Calu3 (cell line): Measurements from ENCODE around the gene PUS1. TPM values are rescaled to one million over a fixed set of nuclear protein-coding genes. Genes with fewer than 3 reads are reported as not detected.
"Not testable (repeated sequence)": the region's sequence is repeated elsewhere in the genome, so short reads cannot be mapped to it uniquely, and the experiment has no call there.

Experiments
- BruUV-seq: library from RNA; stranded (reverse); fragments of 400-500 nt; replicated peaks from 2 replicates; lab custom pipeline; 2021; lab: Mats Ljungman, UMichigan
- CTCF ChIA-PET: fragments of 300-600 bp; sonication (Branson Sonifier 250); formaldehyde crosslinking; loops from one replicate; lab custom pipeline; 2022; ENCODE audit warnings: antibody characterized with exemption; lab: Charles Lee
- DNase-seq: peaks from one replicate; pipeline ENCODE4 v3.0.0; 2022
- H3K27ac Mint-ChIP-seq: one replicate; pipeline ENCODE4 v1.8.0; 2022; ENCODE audit warnings: mixed read lengths; ENCODE audit not compliant: unreplicated experiment
- H3K27me3 Mint-ChIP-seq: one replicate; pipeline ENCODE4 v1.8.0; 2022; ENCODE audit warnings: mixed read lengths; ENCODE audit not compliant: unreplicated experiment
- H3K36me3 Mint-ChIP-seq: one replicate; pipeline ENCODE4 v1.8.0; 2022; ENCODE audit warnings: mild to moderate bottlenecking, moderate library complexity, mixed read lengths; ENCODE audit not compliant: insufficient read depth, unreplicated experiment
- H3K4me1 Mint-ChIP-seq: one replicate; pipeline ENCODE4 v1.8.0; 2022; ENCODE audit warnings: mild to moderate bottlenecking, low read depth, mixed read lengths; ENCODE audit not compliant: unreplicated experiment
- H3K4me3 Mint-ChIP-seq: one replicate; pipeline ENCODE4 v1.8.0; 2022; ENCODE audit warnings: mild to moderate bottlenecking, low read depth, moderate library complexity, mixed read lengths; ENCODE audit not compliant: unreplicated experiment
- H3K9me3 Mint-ChIP-seq: one replicate; pipeline ENCODE4 v1.8.0; 2022; ENCODE audit warnings: low read depth, mixed read lengths; ENCODE audit not compliant: unreplicated experiment
- intact Hi-C: fragments of 100-400 bp; cut with micrococcal nuclease; formaldehyde crosslinking; loops from one replicate; pipeline ENCODE4 v1.10.0; 2022; ENCODE audit not compliant: unreplicated experiment
- total RNA-seq: library from RNA; stranded (reverse); gene quantifications from 2 replicates; pipeline ENCODE4 v1.2.3, GENCODE V29; 2022
- TF ChIP-seq, protein P1 (sequence below): fragments of 200-600 bp; IDR thresholded peaks from one replicate; pipeline ENCODE4 v1.8.0; 2022; ENCODE audit warnings: antibody characterized with exemption; ENCODE audit not compliant: unreplicated experiment

The PUS1 gene
- total RNA-seq, 1 experiment from 2014 or later = 81.3 TPM

DNA sequence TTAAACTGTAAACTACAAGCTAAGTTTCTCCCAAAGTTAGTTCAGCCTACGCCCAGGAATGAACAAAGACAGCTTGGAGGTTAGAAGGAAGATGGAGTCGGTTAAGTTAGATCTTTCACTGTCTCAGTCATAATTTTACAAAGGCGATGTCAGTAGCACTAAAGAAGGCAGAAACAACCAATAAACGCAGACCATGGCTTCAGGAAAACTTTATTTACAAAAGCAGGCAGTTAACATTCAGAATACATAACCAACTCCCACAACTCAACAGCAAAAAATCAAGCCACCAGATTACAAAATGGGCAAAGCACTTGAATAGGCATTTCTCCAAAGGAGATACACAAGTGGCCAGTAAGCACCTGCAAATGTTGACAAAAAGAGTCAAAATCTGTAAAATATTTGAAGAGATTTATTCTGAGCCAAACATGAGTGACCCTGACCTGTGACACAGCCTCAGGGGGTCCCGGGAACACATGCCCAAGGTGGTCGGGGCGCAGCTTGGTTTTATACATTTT is 43.5 kb upstream of the PUS1 start:
- DNase-seq = no peak
- no TSS peak for BruUV-seq
- intact Hi-C loops = no loop called here

DNA sequence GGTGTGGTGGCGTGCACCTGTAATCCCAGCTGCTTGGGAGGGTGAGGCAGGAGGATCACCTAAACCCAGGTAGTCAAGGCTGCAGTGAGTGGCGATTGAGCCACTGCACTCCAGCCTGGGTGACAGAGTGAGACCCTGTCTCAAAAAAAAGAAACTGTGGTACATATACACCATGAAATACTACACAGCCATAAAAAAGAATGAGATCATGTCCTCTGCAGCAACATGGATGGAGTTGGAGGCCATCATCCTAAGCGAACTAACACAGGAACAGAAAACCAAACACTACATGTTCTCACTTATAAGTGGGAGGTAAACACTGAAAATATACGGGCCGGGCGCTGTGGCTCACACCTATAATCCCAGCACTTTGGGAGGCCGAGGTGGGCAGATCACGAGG is 37.4 kb upstream of the PUS1 start:
- DNase-seq, BruUV-seq, H3K4me3 Mint-ChIP-seq, intact Hi-C loops, H3K27ac Mint-ChIP-seq, CTCF ChIA-PET, H3K9me3 Mint-ChIP-seq: not testable (repeated sequence)
- peaks cover 25% of the 10 kb centered on the region for H3K27me3 Mint-ChIP-seq
- peaks cover 25% of the 10 kb centered on the region for H3K36me3 Mint-ChIP-seq
- H3K4me1 Mint-ChIP-seq = peaks cover 14% of the 10 kb centered on the region

More for the DNA sequence above, 43.5 kb upstream of the PUS1 start:
- no peaks in the 10 kb centered on the region for H3K9me3 Mint-ChIP-seq
- no peak overlapping the region for H3K4me3 Mint-ChIP-seq
- no peak overlapping the region for H3K27ac Mint-ChIP-seq
- no peaks in the 10 kb centered on the region for H3K36me3 Mint-ChIP-seq
- TF ChIP-seq, protein P1, sequence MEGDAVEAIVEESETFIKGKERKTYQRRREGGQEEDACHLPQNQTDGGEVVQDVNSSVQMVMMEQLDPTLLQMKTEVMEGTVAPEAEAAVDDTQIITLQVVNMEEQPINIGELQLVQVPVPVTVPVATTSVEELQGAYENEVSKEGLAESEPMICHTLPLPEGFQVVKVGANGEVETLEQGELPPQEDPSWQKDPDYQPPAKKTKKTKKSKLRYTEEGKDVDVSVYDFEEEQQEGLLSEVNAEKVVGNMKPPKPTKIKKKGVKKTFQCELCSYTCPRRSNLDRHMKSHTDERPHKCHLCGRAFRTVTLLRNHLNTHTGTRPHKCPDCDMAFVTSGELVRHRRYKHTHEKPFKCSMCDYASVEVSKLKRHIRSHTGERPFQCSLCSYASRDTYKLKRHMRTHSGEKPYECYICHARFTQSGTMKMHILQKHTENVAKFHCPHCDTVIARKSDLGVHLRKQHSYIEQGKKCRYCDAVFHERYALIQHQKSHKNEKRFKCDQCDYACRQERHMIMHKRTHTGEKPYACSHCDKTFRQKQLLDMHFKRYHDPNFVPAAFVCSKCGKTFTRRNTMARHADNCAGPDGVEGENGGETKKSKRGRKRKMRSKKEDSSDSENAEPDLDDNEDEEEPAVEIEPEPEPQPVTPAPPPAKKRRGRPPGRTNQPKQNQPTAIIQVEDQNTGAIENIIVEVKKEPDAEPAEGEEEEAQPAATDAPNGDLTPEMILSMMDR = no peak
- H3K27me3 Mint-ChIP-seq = peaks cover 25% of the 10 kb centered on the region
- CTCF ChIA-PET = no interaction called here
- H3K4me1 Mint-ChIP-seq = peaks cover 11% of the 10 kb centered on the region

DNA sequence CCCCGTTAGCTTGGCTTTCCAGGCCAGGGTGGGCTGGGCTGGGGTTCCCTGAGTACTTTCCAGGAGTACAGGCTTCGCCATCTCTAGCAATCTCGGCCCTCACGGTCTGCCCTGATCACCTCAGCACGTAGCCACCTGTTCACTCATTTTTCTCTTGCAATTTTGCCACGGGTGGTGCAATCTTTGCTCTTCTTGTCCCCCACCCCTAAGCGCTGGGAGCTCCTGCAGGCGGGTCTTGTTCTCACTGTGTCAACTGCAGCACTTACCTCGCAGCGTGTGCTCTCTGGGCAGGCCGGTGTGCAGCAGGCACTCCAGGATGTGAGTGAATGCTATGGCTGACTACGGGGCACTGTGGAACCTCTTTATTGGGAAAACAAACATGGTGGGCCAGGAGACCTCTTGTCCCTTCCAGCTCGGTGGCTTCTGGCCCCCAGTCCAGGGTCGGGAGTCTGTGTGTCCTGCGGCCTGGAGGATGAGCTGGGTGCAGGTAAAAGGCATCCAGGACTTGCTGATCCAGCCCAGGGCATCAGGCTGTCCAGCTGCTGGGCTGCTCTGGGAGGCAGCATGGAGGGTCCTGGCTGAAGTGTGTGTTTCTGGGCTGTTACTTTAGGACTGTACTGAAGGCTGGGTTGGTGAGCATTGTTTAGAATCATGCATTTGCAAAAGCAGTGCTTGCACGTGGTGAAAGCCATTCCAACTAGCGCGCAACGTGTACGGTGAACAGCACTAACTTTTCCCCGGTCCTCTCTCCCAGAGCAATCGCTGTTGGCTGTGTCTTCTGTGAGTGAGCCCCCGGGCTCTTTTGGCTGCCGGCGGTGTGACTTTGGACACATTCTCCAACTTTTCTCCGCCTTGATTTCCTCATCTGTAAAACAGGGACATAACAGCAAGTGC is 36.1 kb upstream of the PUS1 start:
- CTCF ChIA-PET = no interaction called here
- peaks cover 19% of the 10 kb centered on the region for H3K4me1 Mint-ChIP-seq
- no TSS peak for BruUV-seq
- peaks cover 29% of the 10 kb centered on the region for H3K36me3 Mint-ChIP-seq
- H3K27me3 Mint-ChIP-seq = peaks cover 25% of the 10 kb centered on the region
- intact Hi-C loops = no loop called here
- TF ChIP-seq, protein P1 = no peak
- no peaks in the 10 kb centered on the region for H3K9me3 Mint-ChIP-seq
- DNase-seq = no peak
- no peak overlapping the region for H3K4me3 Mint-ChIP-seq
- no peak overlapping the region for H3K27ac Mint-ChIP-seq

DNA sequence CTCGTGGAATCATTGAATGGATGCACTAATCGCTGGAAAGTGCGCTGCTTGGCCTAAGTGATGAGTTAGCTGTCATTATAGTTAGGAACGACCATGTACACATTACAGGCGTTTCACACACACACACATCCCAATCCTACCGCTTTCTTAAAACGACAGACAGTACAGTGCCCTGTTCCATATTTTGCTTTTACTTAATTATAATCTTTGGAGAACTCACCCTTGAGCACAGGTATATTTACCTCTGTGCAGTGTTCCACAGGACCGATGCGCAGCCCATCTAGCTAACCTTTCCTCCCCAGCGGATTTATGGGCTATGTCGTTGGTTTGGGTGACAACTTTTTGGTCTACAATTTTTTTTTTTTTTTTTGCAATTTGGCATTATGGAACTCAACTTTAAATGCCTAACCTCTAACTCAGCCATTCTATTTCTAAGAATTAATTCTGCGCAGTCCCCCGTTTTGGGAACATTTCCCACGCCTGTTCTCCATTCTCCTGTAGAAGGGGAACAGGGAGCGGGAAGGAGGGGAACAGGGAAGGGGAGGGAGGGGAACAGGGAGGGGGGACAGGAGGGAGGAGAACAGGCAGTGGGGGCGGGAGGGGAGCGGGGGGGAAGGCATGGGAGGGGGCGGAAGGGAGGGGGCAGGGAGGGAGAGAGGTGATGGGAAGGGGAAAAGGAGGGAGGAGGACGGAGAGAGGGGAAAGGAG is 35.3 kb upstream of the PUS1 start:
- Mint-ChIP-seq H3K36me3 (peaks cover 29% of the 10 kb centered on the region), H3K4me1 (peaks cover 19% of the 10 kb centered on the region), H3K4me3 (peak overlapping the region; percentile 80), H3K27me3 (peaks cover 17% of the 10 kb centered on the region), H3K27ac (no peak overlapping the region), H3K9me3 (no peaks in the 10 kb centered on the region)
- no peak for DNase-seq
- TF ChIP-seq, protein P1 = no peak
- intact Hi-C loops = no loop called here
- BruUV-seq = no TSS peak
- CTCF ChIA-PET = no interaction called here
